Right kidney (tissue), 1 donor: ENCODE measurements around the gene CYBRD1.
"Not testable (repeated sequence)": the region's sequence is repeated elsewhere in the genome, so short reads cannot be mapped to it uniquely, and the experiment has no call there.

Experiments used
- DNase-seq: peaks from one replicate; pipeline ENCODE4 v3.0.0-alpha.2; 2016

The CYBRD1 gene

DNA sequence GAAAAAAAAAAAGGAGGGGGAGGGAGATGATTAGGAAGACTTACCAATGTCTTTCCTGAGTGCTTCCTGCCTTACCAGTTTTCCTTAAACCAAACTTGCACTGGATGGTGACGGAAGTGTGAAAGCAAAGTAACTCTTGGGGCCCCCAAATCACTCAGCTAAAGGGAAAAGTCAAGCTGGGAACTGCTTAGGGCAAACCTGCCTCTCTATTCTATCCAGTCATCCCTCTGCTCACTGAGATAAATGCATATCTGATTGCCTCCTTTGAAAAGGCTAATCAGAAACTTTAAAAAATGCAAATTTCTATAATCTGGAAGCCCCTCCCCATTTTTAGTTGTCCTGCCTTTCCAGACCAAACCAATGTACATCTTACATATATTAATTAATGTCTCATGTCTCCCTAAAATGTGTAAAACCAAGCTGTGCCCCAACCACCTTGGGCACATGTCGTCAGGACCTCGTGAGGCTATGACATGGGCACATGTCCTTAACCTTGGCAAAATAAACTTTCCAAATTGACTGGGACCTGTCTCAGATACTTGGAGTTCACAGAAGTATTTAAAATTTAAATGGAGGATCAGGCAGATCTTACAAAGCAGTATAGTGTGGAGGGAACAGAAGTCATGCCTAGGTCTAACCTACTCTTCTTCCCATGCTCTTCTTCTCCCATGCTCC lies 7.2 kb upstream of the CYBRD1 start:
- no peak for DNase-seq

DNA sequence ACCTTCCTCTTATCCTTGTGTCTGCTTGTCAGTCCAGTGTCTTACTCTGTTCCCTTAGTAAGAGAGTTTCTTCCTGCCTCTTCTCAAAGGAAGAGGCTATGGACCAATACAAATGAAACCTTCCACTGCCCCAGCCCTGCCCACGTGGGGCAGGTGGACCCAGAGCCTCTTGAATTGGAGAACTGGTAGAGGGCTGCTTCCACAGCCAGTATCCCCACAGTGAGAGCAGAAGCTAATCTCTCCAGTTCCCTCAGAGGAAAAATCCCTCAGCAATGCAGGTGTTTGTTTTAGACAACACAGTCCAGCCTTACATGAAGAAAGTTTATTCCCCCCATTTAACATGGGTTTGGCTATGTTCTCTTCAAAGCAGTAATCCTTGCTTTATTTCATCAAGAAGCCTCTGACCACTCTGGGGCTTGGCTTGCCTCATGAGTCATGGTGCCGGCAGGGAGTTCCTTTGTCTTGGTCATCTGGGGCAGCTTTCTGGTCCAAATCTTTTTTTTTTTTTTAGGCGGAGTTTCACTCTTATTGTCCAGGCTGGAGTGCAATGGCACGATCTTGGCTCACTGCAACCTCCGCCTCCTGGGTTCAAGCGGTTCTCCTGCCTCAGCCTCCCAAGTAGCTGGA lies 6.5 kb upstream of the CYBRD1 start:
- DNase-seq: no peak

DNA sequence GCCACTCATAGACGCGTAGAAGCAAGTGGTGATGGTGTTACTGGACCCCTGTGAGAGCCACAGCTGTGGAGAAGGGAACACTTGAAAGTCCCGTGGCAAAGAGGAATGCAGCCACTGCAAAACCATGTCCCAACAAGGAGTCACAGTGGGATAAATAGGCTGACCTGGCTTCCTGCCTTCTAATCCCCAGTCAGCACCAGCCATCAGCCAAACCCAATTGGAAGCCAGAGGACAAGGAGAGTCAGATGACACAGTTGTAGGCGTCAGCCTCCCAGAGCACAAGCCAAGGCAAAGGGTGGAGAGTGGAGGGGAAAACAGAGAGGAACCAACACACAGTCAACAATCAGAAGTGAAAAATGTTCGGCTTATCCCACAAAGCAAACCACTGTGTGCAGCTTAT lies 5.5 kb upstream of the CYBRD1 start:
- no peak for DNase-seq

DNA sequence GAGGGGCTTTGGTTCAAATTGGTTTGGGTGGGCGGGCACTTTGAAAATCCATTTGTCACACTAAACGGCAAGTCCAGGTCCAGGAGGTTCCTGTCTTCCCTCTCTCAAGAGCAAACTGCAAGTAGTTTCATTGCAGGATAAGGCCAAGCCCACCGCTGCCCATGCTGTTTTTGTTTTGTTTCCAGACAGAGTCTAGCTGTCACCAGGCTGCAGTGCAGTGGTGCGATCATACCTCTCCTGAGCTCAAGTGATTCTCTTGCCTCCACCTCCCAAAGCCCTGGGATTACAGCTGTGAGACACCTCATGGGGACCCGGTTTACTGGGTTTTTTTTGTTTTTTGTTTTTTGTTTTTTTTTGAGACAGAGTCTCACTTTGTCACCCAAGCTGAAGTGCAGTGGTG lies 1.8 kb upstream of the CYBRD1 start:
- DNase-seq: no peak

DNA sequence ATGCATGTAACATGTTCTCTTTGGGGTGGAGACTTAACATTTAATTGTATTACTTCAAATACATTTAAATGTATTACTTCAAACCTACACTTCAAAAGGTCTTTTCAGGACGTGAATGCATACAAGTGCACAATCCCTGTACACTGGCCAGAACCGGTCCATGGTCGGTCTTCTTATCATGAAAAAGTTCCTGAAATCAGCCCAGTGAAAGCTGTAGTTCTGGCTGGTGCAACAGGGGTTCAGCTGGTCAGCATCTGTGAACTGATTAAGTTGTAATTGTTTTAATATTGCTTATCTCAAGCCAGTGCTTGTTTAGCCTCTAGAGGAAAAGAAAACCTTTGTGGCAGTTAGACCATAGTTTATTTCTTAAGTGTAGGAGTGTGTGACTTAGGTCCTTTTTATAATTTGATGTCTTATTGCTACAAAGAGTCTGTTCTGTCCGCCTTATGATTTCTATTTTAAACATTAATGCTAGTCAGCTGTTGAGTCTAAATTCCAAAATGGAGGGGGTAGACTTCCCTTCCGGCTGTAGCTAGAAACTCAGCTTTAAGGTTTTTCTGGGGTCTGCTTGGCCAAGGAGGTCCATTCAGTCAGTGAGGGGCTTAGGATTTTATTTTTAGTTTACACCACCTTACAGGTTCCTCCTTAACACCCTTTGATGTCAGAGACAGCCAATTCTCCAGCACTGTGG lies 768 bp upstream of the CYBRD1 start:
- no peak for DNase-seq

DNA sequence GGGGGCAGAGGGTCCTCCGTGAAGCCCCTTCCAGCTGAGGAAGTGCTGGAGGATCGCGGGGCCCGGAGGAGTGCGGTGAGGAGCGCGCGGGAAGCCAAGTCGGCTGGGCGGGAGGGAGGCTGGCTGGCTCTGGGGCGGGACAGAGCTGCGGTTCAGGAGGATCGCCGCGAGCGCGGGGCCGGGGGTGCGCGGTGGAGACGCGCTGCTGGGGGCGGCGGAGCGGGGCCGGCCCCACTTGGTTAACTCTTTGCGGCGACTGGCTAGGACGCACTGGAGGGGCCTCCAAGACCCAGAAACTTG lies 464 bp downstream of the CYBRD1 start:
- no peak for DNase-seq

DNA sequence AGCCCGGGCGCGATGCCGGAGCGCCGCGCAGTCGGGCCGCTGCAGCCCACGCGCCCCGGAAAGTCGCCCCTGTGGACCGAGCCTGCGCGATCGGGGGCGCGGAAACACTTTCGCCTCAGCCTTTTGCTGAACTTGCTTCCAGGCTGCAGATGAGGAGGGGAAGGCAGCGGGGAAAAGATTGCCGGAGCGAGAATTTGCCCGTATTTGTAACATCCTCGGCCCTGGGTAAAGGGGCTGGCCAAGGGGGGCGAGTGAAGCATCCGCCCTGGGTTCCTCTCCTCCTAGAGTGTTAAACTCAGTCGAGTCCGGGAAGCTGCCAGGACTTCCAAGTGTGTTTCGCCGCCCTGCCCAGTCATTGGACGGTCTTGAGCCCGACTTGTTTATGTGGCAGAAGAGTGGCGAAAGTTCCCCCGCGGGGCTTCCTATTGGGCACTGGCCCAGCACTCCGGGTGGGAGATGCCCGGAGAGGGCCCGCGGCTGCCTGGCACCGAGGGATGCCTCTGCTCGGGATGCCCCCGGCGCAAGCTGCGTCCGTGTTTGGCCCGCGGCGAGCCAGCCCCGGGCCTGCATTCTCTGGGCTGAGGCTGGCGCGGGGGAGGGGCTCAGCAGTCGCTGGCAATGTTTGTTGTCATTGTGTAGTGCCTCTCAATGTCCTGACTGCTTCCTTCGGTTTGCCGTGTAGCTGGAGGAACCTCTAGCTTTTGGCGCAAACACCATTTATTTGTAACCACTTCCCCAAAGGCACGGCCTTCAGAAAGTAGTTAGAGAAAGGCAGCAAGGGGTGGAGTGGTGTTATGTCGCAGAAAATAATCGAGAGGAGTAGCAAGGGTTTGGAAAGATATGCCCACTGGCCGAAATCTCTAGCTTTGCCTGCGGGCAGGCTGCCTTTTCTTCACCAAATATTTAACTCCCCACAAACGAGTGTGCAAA lies 1.1 kb downstream of the CYBRD1 start:
- DNase-seq: peak; percentile 89

DNA sequence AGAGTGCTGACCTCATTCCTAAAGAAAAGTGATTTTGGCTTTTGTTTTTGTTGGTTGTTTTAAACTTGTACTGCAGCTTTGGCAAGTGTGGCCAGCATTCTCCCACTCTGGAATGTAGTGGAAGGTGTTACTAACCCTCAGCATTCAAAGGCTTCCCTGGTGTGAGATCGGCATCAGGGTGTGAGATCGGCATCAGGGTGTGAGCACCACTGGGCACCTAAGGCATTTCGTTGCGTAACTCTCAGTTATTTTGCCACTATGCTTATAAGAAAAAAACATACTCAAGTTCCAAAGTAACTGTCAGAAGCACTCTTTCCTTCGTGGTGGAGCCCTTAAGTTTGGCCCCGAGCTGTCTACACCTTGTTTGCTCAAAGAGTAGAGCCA lies 1.7 kb downstream of the CYBRD1 start:
- DNase-seq: no peak

DNA sequence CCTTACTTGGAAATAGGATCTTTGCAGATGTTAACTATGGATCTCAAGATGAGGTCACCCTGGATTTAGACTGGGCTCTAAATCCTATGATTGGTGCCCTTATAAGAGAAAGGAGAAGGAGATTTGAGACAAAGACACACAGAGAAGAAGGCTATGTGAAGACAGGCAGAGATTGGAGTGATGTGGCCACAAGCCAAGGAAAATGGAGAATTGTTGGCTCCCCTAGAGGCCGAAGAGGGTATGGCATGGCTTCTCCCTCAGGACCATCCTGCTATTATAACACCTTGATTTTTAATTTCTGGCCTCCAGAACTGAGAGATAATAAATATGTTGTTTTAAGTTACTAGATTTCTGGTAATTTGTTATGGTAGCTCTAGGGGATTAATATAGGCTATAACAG lies 7.6 kb downstream of the CYBRD1 start:
- no peak for DNase-seq

DNA sequence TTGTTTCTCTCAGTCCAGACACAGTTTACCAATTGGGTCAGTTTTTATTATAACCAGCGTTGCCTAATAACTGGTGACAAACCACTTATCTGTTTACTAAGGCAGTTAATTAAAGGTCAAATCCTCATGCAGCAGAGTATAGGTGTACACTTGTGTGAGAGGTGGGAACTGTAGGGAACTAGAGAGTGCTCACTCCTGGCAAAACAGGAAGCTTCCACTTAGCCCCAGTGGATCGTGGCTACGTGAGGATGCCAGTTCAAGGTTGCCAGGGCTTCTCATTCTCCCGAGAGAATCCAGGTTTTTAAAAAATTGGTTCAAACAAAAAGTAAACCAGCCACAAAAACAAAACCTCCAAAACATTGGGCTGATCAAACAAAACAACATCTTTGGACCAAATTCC lies 8.1 kb downstream of the CYBRD1 start:
- DNase-seq: no peak

DNA sequence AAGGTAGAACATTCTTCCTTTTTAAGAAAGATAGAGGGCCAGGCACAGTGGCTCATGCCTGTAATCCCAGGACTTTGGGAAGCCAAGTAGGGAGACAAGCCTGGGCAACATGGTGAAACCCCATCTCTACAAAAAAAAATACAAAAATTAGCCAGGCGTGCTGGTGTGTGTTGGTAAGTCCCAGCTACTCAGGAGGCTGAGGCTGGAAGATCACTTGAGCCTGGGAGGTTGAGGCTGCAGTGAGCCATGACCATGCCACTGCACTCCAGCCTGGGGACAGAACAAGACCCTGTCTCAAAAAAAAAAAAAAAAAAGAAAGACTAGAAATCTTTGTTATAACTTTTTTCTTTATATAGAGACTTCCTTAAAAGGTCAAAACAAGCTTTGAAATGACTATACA lies 8.6 kb downstream of the CYBRD1 start:
- DNase-seq: not testable (repeated sequence)

DNA sequence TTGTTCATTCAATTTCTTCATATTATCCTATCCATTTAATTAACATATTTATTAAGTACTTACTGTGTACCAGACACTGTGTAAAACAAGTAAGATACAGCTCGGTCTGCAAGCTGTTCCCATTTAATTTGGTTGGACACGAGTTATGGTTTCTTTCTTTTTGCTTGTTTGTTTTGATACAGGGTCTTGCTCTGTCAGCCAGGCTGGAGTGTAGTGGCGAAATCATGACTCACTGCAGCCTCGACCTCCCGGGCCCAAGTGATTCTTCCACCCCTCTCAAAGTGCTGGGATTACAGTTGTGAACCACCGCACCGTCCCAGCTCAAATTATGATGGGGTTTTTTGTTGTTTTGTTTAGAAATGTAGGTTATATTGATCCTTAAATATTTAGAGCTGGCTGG lies 9.0 kb downstream of the CYBRD1 start:
- no peak for DNase-seq

DNA sequence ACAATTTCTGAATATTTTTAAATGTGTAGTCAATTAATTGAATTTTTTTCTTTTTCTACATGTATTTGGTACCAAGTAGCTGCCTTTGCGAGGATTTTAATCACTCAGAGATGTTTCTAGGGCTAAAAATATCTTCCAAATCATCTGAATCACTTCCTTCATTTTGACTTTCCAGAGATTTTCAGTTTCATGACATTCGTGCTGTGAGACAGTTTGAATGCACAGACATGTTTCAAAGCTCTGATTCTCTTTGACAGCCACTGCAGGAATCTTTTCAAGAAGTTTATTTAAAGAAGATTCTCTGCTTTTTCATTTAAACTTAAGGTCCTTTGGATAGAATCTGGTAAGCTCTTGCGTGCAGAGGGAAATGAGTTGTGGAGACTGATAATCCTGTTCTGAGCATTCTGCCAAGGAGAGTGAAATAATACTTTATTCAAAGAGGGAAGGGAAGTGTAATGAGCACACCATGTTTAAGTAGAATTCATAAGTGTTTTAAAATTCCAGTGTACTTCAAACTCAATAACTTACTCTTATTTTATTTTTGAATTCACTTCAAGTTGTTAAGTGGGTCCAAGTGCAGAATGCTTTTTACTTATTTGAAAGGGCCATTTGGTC lies 9.7 kb downstream of the CYBRD1 start:
- no peak for DNase-seq

DNA sequence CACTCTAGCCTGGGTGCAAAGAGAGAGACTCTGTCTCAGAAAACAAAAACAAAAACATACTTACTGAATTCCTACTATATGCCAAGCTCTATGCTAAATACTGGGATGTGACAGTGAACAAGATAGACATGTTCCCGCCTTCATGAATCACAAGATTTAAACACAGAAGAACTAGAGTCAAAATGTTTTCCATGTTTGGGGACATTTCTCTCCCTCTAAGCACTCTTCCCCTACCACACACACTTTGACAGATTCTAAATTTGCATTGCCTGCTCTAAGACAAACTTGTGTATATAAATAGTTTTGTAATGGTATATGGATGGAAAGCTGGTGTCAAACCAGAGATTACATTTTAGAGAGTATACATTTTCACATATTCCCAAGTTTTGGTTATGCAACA lies 11.1 kb downstream of the CYBRD1 start:
- no peak for DNase-seq

DNA sequence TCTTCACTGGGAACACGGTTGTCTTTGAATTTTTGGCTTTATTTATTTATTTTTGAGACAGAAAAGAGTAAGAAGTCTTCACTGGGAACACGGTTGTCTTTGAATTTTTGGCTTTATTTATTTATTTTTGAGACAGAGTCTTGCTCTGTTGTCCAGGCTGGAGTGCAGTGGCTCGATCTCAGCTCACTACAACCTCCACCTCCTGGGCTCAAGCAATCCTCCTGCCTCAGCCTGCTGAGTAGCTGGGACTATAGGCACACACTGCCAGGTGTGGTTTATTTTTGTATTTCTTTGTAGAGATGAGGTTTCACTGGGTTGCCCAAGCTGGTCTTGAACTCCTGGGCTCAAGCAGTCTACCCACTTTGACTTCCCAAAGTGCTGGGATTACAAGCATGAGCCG lies 13.3 kb downstream of the CYBRD1 start:
- not testable (repeated sequence) for DNase-seq

DNA sequence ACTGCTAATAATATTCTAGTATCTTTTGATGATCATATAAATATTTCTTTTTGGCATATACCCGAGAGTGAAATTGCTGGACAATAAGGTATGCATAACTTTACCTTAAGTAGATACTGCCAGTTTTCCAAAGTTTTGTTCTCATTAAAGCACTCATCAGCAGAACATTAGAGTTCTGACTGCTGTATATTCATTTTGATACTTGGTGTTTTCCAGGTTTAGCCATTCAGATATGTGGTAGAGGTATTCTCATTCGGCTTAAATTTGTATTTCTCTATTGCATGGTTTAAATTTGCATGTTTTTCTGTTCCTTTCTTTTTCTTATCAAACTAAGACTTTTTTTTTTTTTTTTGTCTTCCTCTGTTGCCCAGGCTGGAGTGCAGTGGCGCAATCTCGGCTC lies 18.2 kb downstream of the CYBRD1 start:
- DNase-seq: no peak

DNA sequence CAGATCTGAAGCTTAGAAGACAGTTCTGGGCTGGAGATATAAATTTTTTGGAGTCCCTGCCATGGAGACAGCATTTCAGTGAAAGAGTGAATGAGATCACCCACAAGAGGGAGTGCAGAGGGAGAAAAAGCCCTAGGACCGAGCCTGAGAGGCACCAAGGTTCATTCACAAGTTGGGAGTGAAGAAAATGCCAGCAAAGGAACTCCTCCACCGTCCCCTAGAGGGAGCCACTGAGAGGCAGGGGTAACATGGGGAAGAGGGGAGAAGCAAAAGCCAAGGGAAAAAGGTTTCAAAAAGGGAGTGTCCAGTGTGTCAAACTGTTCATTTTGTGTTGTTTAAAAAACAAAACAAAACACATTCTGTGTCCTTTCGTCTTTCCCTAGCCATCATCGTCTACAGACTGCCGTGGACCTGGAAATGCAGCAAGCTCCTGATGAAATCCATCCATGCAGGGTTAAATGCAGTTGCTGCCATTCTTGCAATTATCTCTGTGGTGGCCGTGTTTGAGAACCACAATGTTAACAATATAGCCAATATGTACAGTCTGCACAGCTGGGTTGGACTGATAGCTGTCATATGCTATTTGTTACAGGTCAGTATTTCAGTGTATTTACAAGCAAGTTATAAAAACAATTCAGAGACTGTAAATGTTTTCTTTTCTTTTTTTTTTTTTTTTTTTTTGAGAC lies 19.1 kb downstream of the CYBRD1 start:
- DNase-seq: no peak

DNA sequence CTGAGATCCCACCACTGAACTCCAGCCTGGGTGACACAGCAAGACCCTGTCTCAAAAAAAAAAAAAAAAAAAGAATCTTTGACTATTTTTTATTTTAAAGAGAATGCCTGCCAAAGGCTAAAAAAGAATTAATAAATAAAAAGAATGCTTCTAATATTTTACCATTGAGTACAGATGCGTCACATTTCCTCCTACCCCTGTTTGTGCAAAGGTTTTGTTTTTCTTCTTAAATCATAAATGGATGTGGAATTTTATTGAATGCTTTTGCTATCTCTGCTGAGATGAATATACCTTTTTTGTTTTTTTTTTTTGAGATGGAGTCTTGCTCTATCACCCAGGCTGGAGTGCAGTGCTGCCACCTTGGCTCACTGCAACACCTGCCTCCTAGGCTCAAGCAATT lies 22.8 kb downstream of the CYBRD1 start:
- no peak for DNase-seq

DNA sequence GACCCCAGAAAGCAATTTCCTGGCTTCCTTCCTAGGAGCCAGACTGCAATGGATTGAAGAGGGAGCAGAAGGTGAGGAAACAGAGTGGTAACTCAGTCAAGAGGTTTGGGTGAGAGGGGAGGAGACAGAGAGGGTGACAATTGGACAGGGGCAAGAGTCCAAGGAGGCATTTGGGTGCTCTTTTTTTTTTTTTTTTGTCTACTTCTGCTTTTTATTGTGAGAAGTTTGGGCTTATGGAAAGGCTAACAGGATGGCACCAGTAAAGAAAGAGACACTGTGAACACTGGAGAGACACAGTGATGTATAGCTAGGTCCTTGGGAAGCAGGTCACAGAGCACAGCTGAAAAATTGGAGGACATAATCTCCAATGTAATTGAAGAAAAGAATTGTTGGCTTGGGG lies 25.0 kb downstream of the CYBRD1 start:
- no peak for DNase-seq

DNA sequence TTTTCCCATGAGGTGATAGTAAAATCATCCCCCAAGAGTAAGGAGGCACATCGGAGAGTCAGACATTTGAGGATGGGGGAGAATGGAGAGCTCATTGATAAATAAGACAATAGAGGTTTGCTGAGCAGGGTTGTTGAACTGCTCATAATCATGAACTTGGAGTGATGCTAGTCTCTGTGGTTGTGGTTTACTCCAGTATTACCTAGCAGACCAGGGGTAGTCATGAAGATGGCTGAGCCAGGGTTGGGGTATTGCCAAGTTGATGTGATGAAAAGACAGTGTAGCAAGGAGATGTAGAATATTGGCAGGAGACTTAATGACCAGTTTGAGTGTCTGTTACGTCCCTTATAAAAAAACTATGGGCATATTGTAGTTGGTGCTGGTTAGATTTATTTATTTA lies 25.4 kb downstream of the CYBRD1 start:
- no peak for DNase-seq

DNA sequence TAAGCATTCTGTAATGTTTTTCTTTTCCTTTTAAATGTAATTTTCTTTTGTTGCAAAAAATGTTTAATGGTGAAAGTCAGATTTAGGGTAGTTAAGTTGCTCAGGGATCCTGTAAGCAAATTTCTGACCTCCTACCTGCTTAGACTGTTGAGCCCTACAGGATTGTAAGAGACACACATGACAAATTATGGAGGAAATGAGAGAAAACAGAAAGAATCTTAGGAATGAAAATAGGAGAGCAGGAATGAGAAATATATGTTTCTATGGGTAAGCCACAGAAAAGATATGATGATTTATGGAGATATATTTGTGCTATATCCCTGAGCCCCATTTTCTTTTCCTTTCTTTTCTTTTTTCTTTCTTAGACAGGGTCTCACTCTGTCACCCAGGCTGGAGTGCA lies 28.3 kb downstream of the CYBRD1 start:
- no peak for DNase-seq

DNA sequence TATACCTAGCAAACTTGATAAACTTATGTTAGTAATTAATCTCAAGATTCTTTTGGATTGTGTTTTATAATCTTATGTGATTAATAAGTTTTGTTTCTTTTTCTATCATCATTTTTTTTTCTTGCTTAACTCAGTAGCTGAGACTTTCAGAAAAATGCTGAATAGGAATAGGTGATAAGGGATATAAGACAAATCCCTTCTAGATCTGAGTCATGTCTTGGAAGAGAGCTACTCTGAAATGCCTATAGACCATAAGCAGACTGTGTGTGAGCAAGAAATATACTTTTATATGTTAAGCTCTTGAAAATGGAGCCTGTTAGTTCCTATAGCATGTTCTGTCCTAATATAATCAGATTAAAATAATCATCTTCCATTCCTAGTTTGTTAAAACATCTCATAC lies 29.6 kb downstream of the CYBRD1 start:
- no peak for DNase-seq
